Stimulated activated CD8-positive, alpha-beta memory T cell treated with anti-CD3 and anti-CD28 coated beads, Interleukin-12 subunit alpha, Interleukin-12 subunit beta, amount 100 ng/mL, for 24 hours (primary cell): ENCODE data around the gene RAB6B.

Experiments
- DNase-seq: peaks from one replicate; pipeline ENCODE4 v3.0.0-alpha.2; 2020; ENCODE audit errors: extremely low read depth

The RAB6B gene

GRCh38 chr3:133857767-133858166 lies 37.9 kb downstream of the RAB6B start:
- no peak for DNase-seq

- no peak for DNase-seq
Observed at GRCh38 chr3:133856316-133856715, 39.4 kb downstream of the RAB6B start.

GRCh38 chr3:133855772-133856171 lies 39.9 kb downstream of the RAB6B start:
- DNase-seq, result no peak

- no peak for DNase-seq
Observed at GRCh38 chr3:133855002-133855370, 40.7 kb downstream of the RAB6B start.

- no peak for DNase-seq
Observed at GRCh38 chr3:133854264-133855001, 41.2 kb downstream of the RAB6B start.

- DNase-seq, result no peak
Observed at GRCh38 chr3:133853925-133854227, 41.8 kb downstream of the RAB6B start.

- DNase-seq, result no peak
Observed at GRCh38 chr3:133853063-133853924, 42.4 kb downstream of the RAB6B start.

- DNase-seq, result no peak
Observed at GRCh38 chr3:133851931-133852330, 43.8 kb downstream of the RAB6B start.

- DNase-seq, result no peak
Observed at GRCh38 chr3:133851266-133851906, 44.3 kb downstream of the RAB6B start.

- DNase-seq, result no peak
Observed at GRCh38 chr3:133850034-133850433, 45.6 kb downstream of the RAB6B start.

- DNase-seq, result no peak
Observed at GRCh38 chr3:133849346-133849745, 46.3 kb downstream of the RAB6B start.

- no peak for DNase-seq
Observed at GRCh38 chr3:133845127-133845526, 50.6 kb downstream of the RAB6B start.

- DNase-seq, result no peak
Observed at GRCh38 chr3:133843634-133844033, 52.0 kb downstream of the RAB6B start.

- no peak for DNase-seq
Observed at GRCh38 chr3:133842158-133842557, 53.5 kb downstream of the RAB6B start.

GRCh38 chr3:133841196-133841595 lies 54.5 kb downstream of the RAB6B start:
- DNase-seq, result no peak

GRCh38 chr3:133840767-133841166 lies 54.9 kb downstream of the RAB6B start:
- DNase-seq, result no peak

- DNase-seq, result no peak
Observed at GRCh38 chr3:133840055-133840737, 55.5 kb downstream of the RAB6B start.

- DNase-seq, result no peak
Observed at GRCh38 chr3:133838916-133839800, 56.5 kb downstream of the RAB6B start.

- no peak for DNase-seq
Observed at GRCh38 chr3:133838296-133838789, 57.3 kb downstream of the RAB6B start.

- DNase-seq, result no peak
Observed at GRCh38 chr3:133837487-133838295, 58.0 kb downstream of the RAB6B start.
